GM19328 (cell line): ENCODE data around the gene ANGPTL8.

Experiments
- ATAC-seq: cut with Tn5 transposase; IDR thresholded peaks from one replicate; pipeline ENCODE4 v1.9.1; 2021; ENCODE audit warnings: mild to moderate bottlenecking, moderate library complexity; ENCODE audit not compliant: unreplicated experiment

Gene ANGPTL8

GRCh38 chr19:11239377-11240000 lies at the start of gene ANGPTL8:
TSS of gene ANGPTL8 (plus strand) at chr19:11239619. CDS start at chr19:11239638, 19 bp downstream.
- ATAC-seq, result no peak

GRCh38 chr19:11190501-11190900 lies 48.9 kb upstream of the ANGPTL8 start:
- ATAC-seq, result no peak

- ATAC-seq, result no peak
Observed at GRCh38 chr19:11191273-11191755, 48.1 kb upstream of the ANGPTL8 start.

GRCh38 chr19:11191934-11192333 lies 47.5 kb upstream of the ANGPTL8 start:
- no peak for ATAC-seq

GRCh38 chr19:11192957-11193939 lies 46.2 kb upstream of the ANGPTL8 start:
- ATAC-seq, result no peak

GRCh38 chr19:11194173-11194572 lies 45.2 kb upstream of the ANGPTL8 start:
- ATAC-seq, result no peak

- ATAC-seq, result no peak
Observed at GRCh38 chr19:11194656-11195558, 44.5 kb upstream of the ANGPTL8 start.

GRCh38 chr19:11195681-11196080 lies 43.7 kb upstream of the ANGPTL8 start:
- ATAC-seq, result no peak

GRCh38 chr19:11196406-11197287 lies 42.8 kb upstream of the ANGPTL8 start:
- no peak for ATAC-seq

- peak; percentile 75 for ATAC-seq
Observed at GRCh38 chr19:11197291-11198174, 41.9 kb upstream of the ANGPTL8 start, which contains the start of gene KANK2. TSS of gene KANK2 (minus strand) at chr19:11197545. CDS start at chr19:11194511, 3,034 bp downstream.

- no peak for ATAC-seq
Observed at GRCh38 chr19:11198175-11198534, 41.3 kb upstream of the ANGPTL8 start.

- ATAC-seq, result no peak
Observed at GRCh38 chr19:11198769-11199424, 40.5 kb upstream of the ANGPTL8 start.

- ATAC-seq, result no peak
Observed at GRCh38 chr19:11199517-11199916, 39.9 kb upstream of the ANGPTL8 start.

GRCh38 chr19:11200015-11200574 lies 39.3 kb upstream of the ANGPTL8 start:
- no peak for ATAC-seq

GRCh38 chr19:11200931-11201330 lies 38.5 kb upstream of the ANGPTL8 start:
- ATAC-seq, result no peak

GRCh38 chr19:11201791-11202190 lies 37.6 kb upstream of the ANGPTL8 start:
- no peak for ATAC-seq

- no peak for ATAC-seq
Observed at GRCh38 chr19:11202488-11203193, 36.8 kb upstream of the ANGPTL8 start.
